H1 (cell line): ENCODE results near the gene MARCHF2. TPM values are rescaled to one million over a fixed set of nuclear protein-coding genes. Genes with fewer than 3 reads are reported as not detected.

ENCODE experiments used
- CTCF ChIA-PET: fragments of 300-600 bp; sonication (Branson Sonifier 250); formaldehyde crosslinking; loops from one replicate; lab custom pipeline; 2021; ENCODE audit not compliant: partially characterized antibody; lab: Charles Lee
- POLR2A ChIA-PET: fragments of 300-600 bp; sonication (Branson Sonifier 250); formaldehyde crosslinking; loops from one replicate; lab custom pipeline; 2021; ENCODE audit warnings: inconsistent platforms; ENCODE audit not compliant: partially characterized antibody; lab: Charles Lee
- DNase-seq, 2 experiments: peaks; one replicate each; pipeline versions ENCODE4 v3.0.0 to v3.0.0-alpha.2; 2010 to 2022; ENCODE audit warnings: low spot score in 2 of 2, low read depth in 1 of 2, mixed read lengths in 1 of 2
- FAIRE-seq: peaks from 2 replicates; lab custom pipeline; 2011; peaks lifted over from hg19 to GRCh38; lab: Jason Lieb, UNC
- H2AFZ ChIP-seq: 2 replicates; pipeline ENCODE4 v1.8.1; 2012; ENCODE audit warnings: low read length, inconsistent platforms
- H2AK5ac ChIP-seq: 2 replicates; pipeline ENCODE4 v1.6.1; 2013; ENCODE audit warnings: low read depth, low read length
- H2BK120ac ChIP-seq: replicated peaks from 2 replicates; pipeline ENCODE3; 2013; ENCODE audit warnings: low read depth, low read length, inconsistent platforms
- H2BK12ac ChIP-seq: 2 replicates; pipeline ENCODE4 v1.6.1; 2013; ENCODE audit warnings: low read depth, low read length
- H2BK15ac ChIP-seq: 2 replicates; pipeline ENCODE4 v1.6.1; 2013; ENCODE audit warnings: low read length
- H2BK20ac ChIP-seq: 2 replicates; pipeline ENCODE4 v1.6.1; 2013; ENCODE audit warnings: low read length
- H2BK5ac ChIP-seq: 2 replicates; pipeline ENCODE4 v1.6.1; 2013; ENCODE audit warnings: low read depth, low read length
- H3K14ac ChIP-seq: 2 replicates; pipeline ENCODE4 v1.6.1; 2013; ENCODE audit warnings: inconsistent platforms; ENCODE audit not compliant: insufficient read length
- H3K18ac ChIP-seq: 2 replicates; pipeline ENCODE4 v1.6.1; 2013; ENCODE audit warnings: low read length; ENCODE audit errors: extremely low read depth
- H3K23ac ChIP-seq: 2 replicates; pipeline ENCODE4 v1.6.1; 2013; ENCODE audit warnings: inconsistent platforms; ENCODE audit not compliant: insufficient read length
- H3K23me2 ChIP-seq: 2 replicates; pipeline ENCODE4 v1.6.1; 2013; ENCODE audit warnings: low read depth, low read length
- H3K27ac ChIP-seq: 2 replicates; pipeline ENCODE4 v1.6.1; 2011; ENCODE audit warnings: low read depth, low read length, inconsistent platforms
- H3K27me3 ChIP-seq, 4 experiments: replicated peaks in 1 of 4; 1 replicate in 1 of 4; 2 replicates in 3 of 4; pipeline versions ENCODE4 v1.6.1 to v1.8.1; 2011 to 2013; ENCODE audit warnings: low read length in 3 of 4, mild to moderate bottlenecking in 3 of 4, inconsistent platforms in 2 of 4, mixed read lengths in 2 of 4, moderate library complexity in 1 of 4; ENCODE audit not compliant: control insufficient read depth in 3 of 4, insufficient read depth in 3 of 4; ENCODE audit errors: extremely low read depth in 1 of 4
- H3K36me3 ChIP-seq, 4 experiments: 2 replicates each; pipeline versions ENCODE4 v1.6.1 to v1.8.1; 2011 to 2013; ENCODE audit warnings: mild to moderate bottlenecking in 4 of 4, low read length in 3 of 4, moderate library complexity in 2 of 4, control low read depth in 1 of 4, inconsistent platforms in 1 of 4; ENCODE audit not compliant: insufficient read depth in 4 of 4, control insufficient read depth in 2 of 4
- H3K4ac ChIP-seq: replicated peaks from 2 replicates; pipeline ENCODE3; 2013; ENCODE audit warnings: low read length, low read depth, mixed read lengths, inconsistent platforms; ENCODE audit not compliant: insufficient read length
- H3K4me1 ChIP-seq, 4 experiments: replicated peaks in 1 of 4; 1 replicate in 1 of 4; 2 replicates in 3 of 4; pipeline versions ENCODE4 v1.6.1 to v1.8.1; 2011 to 2013; ENCODE audit warnings: low read length in 3 of 4, inconsistent platforms in 2 of 4, mixed read lengths in 1 of 4; ENCODE audit not compliant: insufficient read depth in 4 of 4, control insufficient read depth in 3 of 4
- H3K4me2 ChIP-seq, 2 experiments: 2 replicates each; pipeline versions ENCODE4 v1.6.1 to v1.8.1; 2011 to 2013; ENCODE audit warnings: low read depth in 2 of 2, low read length in 2 of 2, control low read depth in 1 of 2, inconsistent platforms in 1 of 2, mild to moderate bottlenecking in 1 of 2; ENCODE audit not compliant: insufficient read depth in 1 of 2
- H3K4me3 ChIP-seq, 4 experiments: fragments of 200-600, 300-600 bp in 1 of 4; sonication (generic), shearing (Covaris generic), sonication (Bioruptor Twin) in 1 of 4; 2 replicates each; pipeline versions ENCODE4 v1.5.1 to v1.8.1; 2011 to 2016; ENCODE audit warnings: low read length in 4 of 4, low read depth in 3 of 4, control low read depth in 2 of 4, inconsistent platforms in 2 of 4, mild to moderate bottlenecking in 2 of 4, mixed read lengths in 1 of 4, moderate library complexity in 1 of 4; ENCODE audit not compliant: insufficient read depth in 2 of 4; ENCODE audit errors: extremely low read depth in 1 of 4
- H3K56ac ChIP-seq: replicated peaks from 2 replicates; pipeline ENCODE3; 2013; ENCODE audit warnings: low read depth, mild to moderate bottlenecking, mixed read lengths, low read length, inconsistent platforms; ENCODE audit not compliant: insufficient read length
- H3K79me1 ChIP-seq: 2 replicates; pipeline ENCODE4 v1.6.1; 2013; ENCODE audit warnings: low read depth, low read length, control low read depth
- H3K79me2 ChIP-seq, 2 experiments: 2 replicates each; pipeline versions ENCODE4 v1.6.1 to v1.8.1; 2012 to 2013; ENCODE audit warnings: low read length in 2 of 2, mild to moderate bottlenecking in 2 of 2, inconsistent platforms in 1 of 2; ENCODE audit not compliant: insufficient read depth in 2 of 2, control insufficient read depth in 1 of 2
- H3K9ac ChIP-seq, 4 experiments: replicated peaks in 1 of 4; 1 replicate in 1 of 4; 2 replicates in 3 of 4; pipeline versions ENCODE4 v1.6.1 to v1.8.1; 2011 to 2013; ENCODE audit warnings: low read depth in 3 of 4, low read length in 3 of 4, control low read depth in 2 of 4, mild to moderate bottlenecking in 2 of 4, moderate library complexity in 2 of 4, inconsistent platforms in 1 of 4; ENCODE audit errors: extremely low read depth in 1 of 4
- H3K9me3 ChIP-seq, 2 experiments: 2 replicates each; pipeline versions ENCODE4 v1.6.1 to v1.8.1; 2012 to 2013; ENCODE audit warnings: mild to moderate bottlenecking in 2 of 2, moderate library complexity in 2 of 2, control low read depth in 1 of 2, inconsistent platforms in 1 of 2, low read depth in 1 of 2, low read length in 1 of 2, mixed read lengths in 1 of 2; ENCODE audit not compliant: insufficient read depth in 2 of 2
- H4K20me1 ChIP-seq, 2 experiments: replicated peaks in 1 of 2; 2 replicates each; pipeline versions ENCODE3 to v1.8.1; 2011 to 2013; ENCODE audit warnings: inconsistent platforms in 2 of 2, low read length in 2 of 2, mild to moderate bottlenecking in 1 of 2; ENCODE audit not compliant: insufficient read depth in 2 of 2, control insufficient read depth in 1 of 2
- H4K5ac ChIP-seq: 2 replicates; pipeline ENCODE4 v1.6.1; 2013; ENCODE audit warnings: low read length, low read depth, mixed read lengths, inconsistent platforms; ENCODE audit not compliant: insufficient read length
- H4K8ac ChIP-seq: 2 replicates; pipeline ENCODE4 v1.8.0; 2013; ENCODE audit warnings: mild to moderate bottlenecking, moderate library complexity, low read length, inconsistent platforms; ENCODE audit not compliant: insufficient read depth; ENCODE audit errors: extremely low read depth
- H4K91ac ChIP-seq: replicated peaks from 2 replicates; pipeline ENCODE3; 2013; ENCODE audit warnings: low read length, mixed read lengths, inconsistent platforms; ENCODE audit not compliant: insufficient read length
- ATF3 ChIP-seq: IDR thresholded peaks from 2 replicates; pipeline ENCODE4 v1.6.1; 2011; ENCODE audit warnings: low read depth, mild to moderate bottlenecking, low read length; ENCODE audit not compliant: insufficient read depth
- BRCA1 ChIP-seq: IDR thresholded peaks from 2 replicates; pipeline ENCODE4 v1.6.1; 2012; ENCODE audit warnings: low read depth, low read length, improper control_type of control experiment
- EP300 ChIP-seq, 2 experiments: IDR thresholded peaks; 1 replicate in 1 of 2; 2 replicates in 1 of 2; pipeline ENCODE4 v1.6.1; 2011 to 2012; ENCODE audit warnings: low read depth in 2 of 2, low read length in 2 of 2, mild to moderate bottlenecking in 2 of 2, borderline replicate concordance in 1 of 2, inconsistent platforms in 1 of 2, moderate library complexity in 1 of 2
- PHF8 ChIP-seq: fragments of 200-600 bp; sonication (generic); conservative IDR thresholded peaks from 2 replicates; pipeline ENCODE4 v1.7.1; 2012; ENCODE audit warnings: low read depth, mild to moderate bottlenecking, inconsistent platforms, low read length, moderate library complexity
- RAD21 ChIP-seq, 2 experiments: IDR thresholded peaks in 1 of 2; conservative IDR thresholded peaks in 1 of 2; 2 replicates each; pipeline ENCODE4 v1.6.1; 2011; ENCODE audit warnings: low read depth in 2 of 2, low read length in 2 of 2, improper control_type of control experiment in 1 of 2, inconsistent platforms in 1 of 2, mild to moderate bottlenecking in 1 of 2, moderate library complexity in 1 of 2
- RXRA ChIP-seq: IDR thresholded peaks from 2 replicates; pipeline ENCODE4 v1.6.1; 2011; ENCODE audit warnings: low read depth, mild to moderate bottlenecking, low read length, moderate library complexity; ENCODE audit not compliant: insufficient read depth
- SIX5 ChIP-seq: IDR thresholded peaks from 2 replicates; pipeline ENCODE4 v1.6.1; 2011; ENCODE audit warnings: mild to moderate bottlenecking, low read depth, low read length
- TEAD4 ChIP-seq: IDR thresholded peaks from 2 replicates; pipeline ENCODE4 v1.6.1; 2012; ENCODE audit warnings: low read depth, low read length, inconsistent platforms, mixed read lengths
- WGBS, 2 experiments: shearing (Covaris generic) in 1 of 2; methylation state at CpG; one replicate each; pipeline versions ENCODE4 v1.1.6 to v1.1.7; 2013 to 2015; ENCODE audit warnings: low lambda C conversion rate in 2 of 2, mixed read lengths in 2 of 2, inconsistent platforms in 1 of 2, low coverage in 1 of 2, missing lambda C conversion rate in 1 of 2; ENCODE audit not compliant: insufficient replicate concordance in 2 of 2, insufficient coverage in 1 of 2, insufficient read length in 1 of 2; ENCODE audit errors: extremely low coverage in 1 of 2, missing lambda C conversion rate in 1 of 2; 5-methylcytosine and 5-hydroxymethylcytosine counted together
- polyA plus RNA-seq, 7 experiments: library from polyadenylated mRNA; depleted of rRNA in 3 of 7; stranded (reverse) in 5 of 7; unstranded in 2 of 7; fragments of >200 nt in 5 of 7; fragments of 200-250 nt in 2 of 7; gene quantifications; 1 replicate in 5 of 7; 2 replicates in 1 of 7; 4 replicates in 1 of 7; pipeline versions ENCODE4 v1.2.1 to v1.2.3, GENCODE V29; 2011 to 2013; ENCODE audit warnings: missing spikeins in 2 of 7, mixed read lengths in 2 of 7
- total RNA-seq: library from RNA; stranded (reverse); fragmentation: NEBNext Ultra II Directional; extraction: Animal tissue kit (Norgen Biotek cat#: 25700); gene quantifications from 2 replicates; pipeline ENCODE4 v1.2.1, GENCODE V29; 2021

Gene MARCHF2
- total and polyA plus RNA-seq, 2 of the 8 experiments (the other 6 are each of a cell fraction or from before 2014, with no cell fraction given): 18.5 to 46.2 TPM

GRCh38 chr19:8481616-8482015 lies 68.5 kb downstream of the MARCHF2 start:
- POLR2A ChIA-PET: interaction anchor here (1.1 to 6.4 kb wide), 5 partner anchors 7 to 35 kb away, joined by 3 to 54 read pairs (median 6); partner anchors contain the start of gene HNRNPM
- no peak overlapping the region for H2BK20ac ChIP-seq
- FAIRE-seq (no peak), DNase-seq (no peak)
- no peak overlapping the region for H3K23ac ChIP-seq
- no peak overlapping the region for H2BK12ac ChIP-seq
- H3K79me2 ChIP-seq: peaks cover 7 to 71% of the 10 kb centered on the region in 2 experiments; a peak in 3 of 4 replicates
- H3K4ac ChIP-seq: no peak overlapping the region
- H3K9ac ChIP-seq: no peak overlapping the region
- H2AK5ac ChIP-seq: no peak overlapping the region
- no peak overlapping the region for H3K27ac ChIP-seq
- no peak overlapping the region for H2AFZ ChIP-seq
- peaks cover 30 to 50% of the 10 kb centered on the region in 2 experiments for H4K20me1 ChIP-seq
- H3K36me3 ChIP-seq: peaks cover 30 to 76% (median 46%) of the 10 kb centered on the region in 4 experiments
- no peak overlapping the region for H3K18ac ChIP-seq
- H3K27me3 ChIP-seq: no peaks in the 10 kb centered on the region
- H2BK15ac ChIP-seq: no peak overlapping the region
- no peak overlapping the region for H3K4me3 ChIP-seq
- no peaks in the 10 kb centered on the region; the same call in 1 of the 2 replicates for H3K23me2 ChIP-seq
- H2BK120ac ChIP-seq: no peak overlapping the region
- no peak overlapping the region for H3K14ac ChIP-seq
- no peak overlapping the region for H4K91ac ChIP-seq
- H3K79me1 ChIP-seq: peaks cover 30% of the 10 kb centered on the region
- H2BK5ac ChIP-seq: no peak overlapping the region; the same call in 1 of the 2 replicates
- no peaks in the 10 kb centered on the region; a peak in 1 of 7 replicates for H3K4me1 ChIP-seq
- CTCF ChIA-PET: interaction anchor here (0.8 to 2.3 kb wide), 9 partner anchors 9 to 105 kb away, joined by 3 to 5 read pairs (median 3); partner anchors contain the start of gene ZNF414
- no peak overlapping the region for H3K4me2 ChIP-seq
- H3K9me3 ChIP-seq: no peaks in the 10 kb centered on the region
- WGBS, 2 experiments: 98% methylated on average over 6 of the region's 6 CpGs; no CpG with 5 or more reads in 1 of the 2 experiments
- H3K56ac ChIP-seq: no peak overlapping the region
- TF ChIP-seq RXRA (no peak), ATF3 (no peak), RAD21 (IDR thresholded peaks at IDR 0.05 in 1 of 2, conservative IDR thresholded peaks at IDR 0.05 in 1 of 2; ENCODE audit: low read depth in 2 of 2, low read length in 2 of 2) (no peak), BRCA1 (no peak), SIX5 (no peak), PHF8 (no peak), TEAD4 (no peak), EP300 (IDR thresholded peaks at IDR 0.05; ENCODE audit: borderline replicate concordance in 1 of 2, low read depth in 2 of 2, low read length in 2 of 2) (no peak)
- no peak overlapping the region for H4K8ac ChIP-seq
- H4K5ac ChIP-seq: no peak overlapping the region
